AG08396 (cell line): ENCODE measurements around the gene KCNIP2.
A peak's percentile ranks its signal among the peaks of the same experiment; 100 is the strongest.
"Not testable (repeated sequence)": the region's sequence is repeated elsewhere in the genome, so short reads cannot be mapped to it uniquely, and the experiment has no call there.

Source experiments
- DNase-seq: peaks from one replicate; pipeline ENCODE4 v3.0.0; 2012; ENCODE audit warnings: low spot score, mixed read lengths

The KCNIP2 gene

DNA sequence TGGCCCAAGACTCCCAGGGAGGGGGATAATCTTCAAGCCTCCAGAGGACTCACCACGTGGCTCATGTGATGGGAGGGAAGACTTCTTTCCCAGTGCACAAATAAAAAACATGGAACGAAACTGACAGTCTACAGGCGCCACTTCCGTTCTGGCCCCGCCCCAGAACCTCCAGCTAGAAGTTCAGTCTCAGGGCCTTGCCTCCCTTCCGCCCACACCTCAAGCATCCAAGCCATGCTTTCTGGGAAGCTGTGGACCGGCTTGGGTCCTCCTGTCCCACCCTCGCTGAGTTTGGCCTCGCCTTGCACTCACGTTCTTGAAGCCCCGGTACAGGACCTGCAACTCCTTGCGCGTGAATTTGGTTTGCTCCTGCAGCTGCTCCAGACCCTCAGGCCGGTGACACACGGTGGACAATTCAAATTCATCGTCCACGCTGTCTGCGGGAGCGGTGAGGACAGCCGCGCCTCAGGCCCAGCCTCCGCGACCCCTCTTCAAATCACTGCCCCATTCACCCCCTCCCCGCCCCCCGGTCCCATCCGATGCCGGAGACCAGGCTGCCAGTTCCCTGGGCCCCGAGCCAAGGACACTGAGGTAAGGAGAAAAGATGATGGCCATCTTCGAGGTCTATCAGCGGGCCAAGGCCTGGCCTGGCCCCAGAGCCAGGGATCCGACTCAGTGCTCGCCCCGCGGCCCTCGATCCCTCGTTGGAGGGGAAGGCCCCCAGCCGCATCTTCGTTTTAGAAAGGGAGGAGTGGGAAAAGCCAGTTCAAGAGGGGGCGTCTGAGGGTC lies 14.6 kb downstream of the KCNIP2 start:
- no peak for DNase-seq

DNA sequence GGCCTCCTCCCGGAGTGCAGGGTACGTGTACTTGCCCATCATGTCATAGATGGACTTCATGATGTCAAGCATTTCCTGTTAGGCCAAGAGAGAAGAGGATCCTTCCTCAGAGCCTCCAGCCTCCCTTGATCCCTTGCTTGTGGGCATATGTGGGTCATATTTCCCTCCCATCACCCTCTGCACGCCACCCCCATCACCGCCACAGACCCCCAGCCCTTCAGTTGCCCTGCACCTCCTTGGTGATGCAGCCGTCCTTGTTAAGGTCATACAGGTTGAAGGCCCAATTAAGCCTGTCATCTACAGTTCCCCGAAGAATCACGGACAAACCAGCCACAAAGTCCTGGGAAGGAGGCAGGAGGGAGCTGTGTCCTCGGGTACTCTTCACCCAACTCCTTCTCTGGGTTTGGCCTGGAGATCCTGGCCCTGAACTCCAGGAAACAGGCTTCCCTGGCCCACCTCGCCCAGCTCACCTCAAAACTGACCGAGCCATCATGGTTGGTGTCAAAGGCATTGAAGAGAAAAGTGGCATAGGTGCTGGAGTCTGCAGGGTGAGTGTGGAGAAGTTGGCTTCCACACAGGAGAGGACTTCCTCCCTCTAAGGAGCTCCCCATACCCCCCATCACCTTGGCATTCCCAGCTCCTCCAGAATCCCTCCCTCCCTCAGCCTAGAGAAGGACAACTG lies 15.5 kb downstream of the KCNIP2 start:
- DNase-seq, result no peak

DNA sequence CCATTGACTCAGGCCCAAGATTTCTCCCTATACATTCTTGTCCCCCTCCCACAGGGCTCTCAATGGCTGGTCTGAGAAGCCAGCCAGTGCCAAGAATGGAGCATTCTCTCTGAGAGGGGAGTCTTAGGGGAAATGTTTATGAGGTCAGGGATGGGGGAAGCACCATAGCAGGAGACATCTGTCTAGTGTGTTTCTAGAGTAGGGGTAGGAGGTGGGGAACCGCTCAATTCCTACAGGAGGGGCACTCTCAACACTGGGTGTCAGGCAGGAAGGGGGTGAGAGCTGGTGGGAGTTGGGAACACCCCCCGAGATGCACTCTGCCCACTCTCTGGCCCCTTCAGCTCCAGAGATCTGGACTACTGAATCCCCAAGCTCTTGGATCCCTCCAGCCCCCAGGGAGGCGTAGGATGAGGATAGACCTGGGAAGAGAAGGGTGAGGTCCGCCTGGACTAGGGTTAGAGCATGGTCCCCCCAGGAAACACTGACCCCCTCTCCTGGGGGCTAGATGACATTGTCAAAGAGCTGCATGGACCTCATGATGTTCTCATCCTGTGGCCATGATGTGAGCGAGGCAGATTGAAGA lies 16.7 kb downstream of the KCNIP2 start:
- peak; percentile 1 for DNase-seq

DNA sequence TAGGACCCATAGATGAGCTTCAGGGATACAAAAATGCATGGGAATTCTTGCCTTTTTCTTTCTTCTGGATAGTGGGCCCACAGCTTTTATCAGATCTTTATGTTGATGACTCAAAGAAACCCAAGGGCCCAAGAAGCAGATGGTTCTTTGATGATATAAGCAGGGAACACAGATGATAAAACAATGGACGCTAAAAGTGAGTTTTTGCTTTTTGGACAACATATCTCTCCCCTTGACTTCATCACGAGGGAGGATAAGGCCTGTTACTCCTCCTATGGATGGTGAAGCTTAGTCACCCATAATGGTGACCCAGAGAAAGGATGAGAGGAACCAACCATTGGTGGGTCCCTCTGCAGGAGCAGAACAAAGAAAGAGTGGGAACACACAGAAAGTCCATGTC lies 18.9 kb downstream of the KCNIP2 start:
- no peak for DNase-seq

DNA sequence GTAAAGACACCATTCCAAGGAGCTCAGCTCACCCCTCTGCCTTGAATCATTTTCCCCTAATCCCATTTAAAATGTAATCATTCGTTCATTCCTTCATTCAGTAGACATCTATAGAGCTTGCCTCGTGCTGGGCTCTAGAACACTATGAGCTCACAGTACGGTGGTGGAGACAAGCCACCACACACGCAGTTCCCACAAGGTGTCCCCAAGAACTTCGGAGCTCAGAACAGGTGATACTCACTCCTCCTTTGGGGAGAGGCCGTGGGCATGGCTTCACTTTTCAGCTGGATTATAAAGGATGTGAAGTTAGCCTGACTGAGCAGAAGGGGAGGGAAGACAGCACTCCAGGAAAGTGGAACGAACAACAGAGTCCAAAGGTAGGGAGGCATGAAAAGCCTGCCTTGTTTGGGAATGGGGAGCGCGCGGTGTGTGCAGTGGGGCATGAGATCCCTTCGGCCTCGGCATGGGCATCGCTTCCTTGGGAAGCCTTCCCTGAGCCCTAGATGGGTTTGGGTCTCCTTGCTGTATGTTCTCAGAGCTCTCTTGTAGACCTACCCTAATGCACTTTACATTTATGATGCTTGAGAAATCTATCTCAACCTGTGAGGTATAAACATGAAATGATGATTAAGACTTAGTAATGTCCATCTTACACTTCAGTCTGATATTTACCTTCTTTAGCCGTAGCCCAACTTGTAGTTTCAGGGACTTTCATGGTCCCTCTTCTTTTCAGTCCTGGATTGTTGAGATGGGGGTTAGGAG lies 24.5 kb downstream of the KCNIP2 start:
- DNase-seq, result no peak

DNA sequence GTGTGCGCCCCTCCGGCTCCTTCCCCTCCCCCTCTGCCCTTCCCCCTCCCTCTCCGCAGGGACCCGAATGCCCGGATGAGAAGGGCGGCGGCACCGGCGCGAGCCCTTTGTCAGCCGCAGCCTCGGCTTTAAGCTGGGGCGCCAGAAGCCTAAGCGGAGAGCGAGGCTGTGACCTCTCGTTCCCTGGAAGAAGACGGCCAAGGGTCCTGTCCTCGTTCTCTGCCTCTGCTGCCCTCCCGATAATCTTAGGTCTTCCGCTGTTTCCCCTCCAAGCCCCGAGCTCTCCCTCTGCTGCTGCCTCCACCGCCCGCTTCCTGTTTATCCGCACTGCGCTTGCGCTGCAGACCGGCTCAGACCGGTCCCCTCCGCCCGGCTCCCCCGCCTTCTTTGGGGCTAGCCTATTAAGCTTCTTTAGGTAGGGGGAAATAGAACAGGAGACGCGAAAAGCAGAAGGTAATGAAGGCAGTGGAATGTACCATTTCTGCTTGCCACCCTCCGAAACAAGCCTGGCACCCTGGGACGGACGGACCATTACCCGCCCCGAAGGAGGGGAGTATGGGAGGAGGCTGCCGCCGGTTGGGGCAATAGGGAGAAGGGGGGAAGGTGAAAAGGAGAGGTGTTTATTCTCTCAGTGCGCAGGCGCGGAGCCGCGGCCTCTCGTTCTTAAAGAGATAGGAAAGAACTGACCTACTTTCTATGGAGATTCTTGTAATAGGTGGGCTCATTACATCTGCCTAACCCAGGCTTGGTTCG lies 25.3 kb downstream of the KCNIP2 start, which contains the start of gene OGA:
OGA (minus strand) TSS at position 326 of the 753 bp plus-strand sequence. CDS start 422 bp downstream, outside the sequence.
- DNase-seq, result peak; percentile 97

DNA sequence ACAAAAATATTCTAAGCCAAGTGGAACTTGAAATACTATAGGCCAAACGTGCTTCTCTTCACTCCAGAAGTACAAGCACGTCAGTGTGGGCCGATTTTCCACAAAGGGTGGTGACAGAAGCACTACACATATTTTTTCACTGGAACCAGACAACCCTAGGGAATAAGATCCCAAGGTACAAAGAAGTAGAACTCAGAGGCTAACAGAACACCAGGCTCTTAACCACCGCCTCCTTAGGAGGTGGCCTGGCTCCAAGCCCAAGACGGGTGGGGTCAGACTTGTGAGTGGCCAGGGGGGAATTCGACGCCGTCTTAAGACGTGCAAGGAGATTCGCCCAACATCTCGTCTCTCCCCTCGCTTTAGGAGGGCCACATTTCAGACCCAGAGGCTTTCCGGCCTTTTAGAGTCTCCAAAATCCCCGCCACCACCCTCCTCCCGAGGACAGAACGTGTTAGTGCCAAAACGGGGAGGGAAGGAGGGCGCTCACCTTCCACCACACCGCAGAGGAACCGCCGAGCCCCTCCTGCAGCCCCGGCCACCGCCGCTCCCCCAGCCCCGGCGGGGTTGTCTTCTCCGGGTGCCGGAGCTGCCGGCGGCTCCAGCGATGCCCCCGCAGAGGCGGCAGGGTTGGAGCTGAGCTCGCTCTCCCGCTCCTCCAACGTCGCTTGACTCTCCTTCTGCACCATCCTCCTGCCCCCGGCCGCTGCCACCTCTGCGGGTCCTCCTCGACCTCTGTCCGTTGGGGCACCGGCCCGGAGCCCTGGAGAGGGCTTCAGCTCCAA lies 26.1 kb downstream of the KCNIP2 start:
- peak; percentile 86 for DNase-seq

DNA sequence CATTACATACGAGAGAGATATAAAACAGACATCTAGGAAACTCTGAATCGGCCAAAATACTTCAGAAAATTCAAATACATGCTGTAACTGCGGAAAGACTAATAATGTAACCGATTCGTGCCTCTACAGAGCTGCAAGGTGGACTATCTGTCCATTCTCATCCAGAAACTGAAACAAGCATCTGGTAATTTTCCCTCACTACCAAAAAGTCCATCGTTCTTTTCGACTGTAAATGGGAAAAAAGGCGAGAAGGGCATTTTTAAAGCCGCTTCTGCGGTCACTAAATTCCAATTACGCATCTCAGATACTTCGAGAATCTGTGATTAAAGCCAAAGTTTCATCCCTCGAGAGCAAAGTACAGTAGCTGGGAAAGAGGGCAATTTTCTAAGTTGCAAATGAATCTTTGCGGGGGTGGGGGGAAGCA lies 26.7 kb downstream of the KCNIP2 start:
- no peak for DNase-seq

DNA sequence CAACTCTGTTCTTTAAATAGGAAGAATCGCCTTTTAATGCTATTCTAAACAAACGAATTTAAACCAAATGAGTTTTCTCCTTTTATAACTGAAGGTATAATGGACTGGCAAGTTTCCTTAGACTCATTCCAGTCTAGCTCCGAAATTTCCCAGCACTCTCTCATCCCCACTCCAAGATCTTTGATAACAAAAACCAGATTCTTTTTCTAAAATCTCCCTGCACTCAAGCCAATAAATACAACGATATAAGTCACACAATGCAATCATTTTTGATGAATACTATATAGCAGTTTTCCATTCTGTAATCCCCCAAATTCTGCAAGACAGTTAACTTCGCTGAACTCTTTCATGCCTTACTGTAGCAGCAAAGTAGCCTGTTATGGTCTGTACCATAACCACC lies 27.2 kb downstream of the KCNIP2 start:
- DNase-seq, result no peak

DNA sequence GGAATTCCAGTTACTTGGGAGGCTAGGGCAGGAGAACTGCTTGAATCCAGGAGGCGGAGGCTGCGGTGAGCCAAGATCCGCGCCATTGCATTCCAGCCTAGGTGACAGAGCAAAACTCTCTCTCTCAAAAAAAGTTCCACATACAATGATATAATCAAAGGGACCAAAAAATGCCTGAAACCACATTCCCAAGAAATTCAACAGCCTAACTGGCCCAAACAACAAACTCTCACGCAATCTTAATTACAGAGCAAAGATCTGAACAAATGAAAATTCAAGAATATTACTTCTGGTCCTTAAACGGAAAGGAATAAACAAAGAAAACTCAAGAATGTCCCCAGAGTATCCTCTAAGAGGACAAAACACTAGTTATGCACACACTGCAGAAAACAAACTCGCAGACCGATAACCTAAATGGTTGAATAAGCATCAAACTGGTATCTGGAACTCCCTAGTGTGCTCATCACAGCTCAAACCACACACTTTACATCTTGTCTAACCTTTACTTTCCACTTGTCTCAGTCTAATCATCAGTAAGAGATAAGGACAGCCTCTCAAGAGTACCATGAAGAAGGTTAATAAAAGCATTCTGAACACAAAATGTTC lies 29.0 kb downstream of the KCNIP2 start:
- no peak for DNase-seq

DNA sequence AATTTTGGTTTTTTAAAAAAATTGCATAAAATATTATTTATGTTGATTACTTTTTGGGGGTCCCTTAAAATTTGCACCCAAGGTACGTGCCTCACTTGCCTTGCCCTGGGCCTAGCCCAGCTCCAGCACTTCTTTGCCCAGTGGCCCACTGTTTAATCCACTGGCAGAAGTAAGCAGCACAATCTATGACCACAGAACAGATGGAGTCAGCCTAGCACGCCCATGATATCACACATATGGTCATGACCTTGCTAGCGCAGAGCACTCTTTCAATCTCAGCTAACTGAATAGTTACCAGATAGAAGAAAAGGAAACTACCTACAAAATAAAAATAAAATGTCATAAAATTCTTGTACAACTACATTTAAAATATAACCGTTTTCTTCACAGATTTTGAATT lies 31.0 kb downstream of the KCNIP2 start:
- DNase-seq, result no peak

DNA sequence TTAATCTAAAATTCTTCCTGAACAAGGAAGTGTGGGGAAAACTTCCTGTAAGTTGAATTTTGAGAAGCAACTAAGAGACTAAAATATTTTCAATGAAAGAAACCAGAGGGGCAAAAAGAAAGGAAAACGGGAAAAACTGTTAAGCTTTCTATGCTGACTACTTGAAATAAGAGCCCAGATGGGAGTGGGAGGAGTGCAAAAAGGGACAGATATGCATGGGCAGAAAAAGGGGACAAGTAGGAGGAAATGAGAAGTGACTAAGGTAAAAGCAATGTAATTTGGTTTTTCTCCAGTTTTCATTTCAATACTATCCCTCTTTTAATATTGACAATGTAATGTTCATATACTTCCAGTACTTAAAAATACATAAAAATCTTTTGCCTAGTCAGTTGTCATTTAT lies 36.4 kb downstream of the KCNIP2 start:
- no peak for DNase-seq

DNA sequence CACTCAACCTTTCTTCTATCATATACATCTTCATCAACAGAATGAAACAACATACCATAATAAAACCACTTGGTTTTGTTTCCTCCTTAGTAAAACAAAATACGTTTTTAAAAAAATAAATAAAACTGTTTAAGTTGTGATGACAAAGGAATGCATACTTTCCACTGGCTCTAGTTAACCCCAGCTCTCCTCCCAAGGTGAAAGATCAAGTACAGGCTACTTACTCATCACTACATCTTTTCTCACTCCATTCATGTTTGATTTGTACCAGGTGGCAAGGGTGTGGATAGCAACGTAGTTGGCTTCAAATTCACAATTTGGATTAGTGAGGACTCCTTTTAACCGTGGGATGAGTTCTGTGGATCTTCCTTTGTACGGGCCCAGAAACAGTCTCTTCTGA lies 40.1 kb downstream of the KCNIP2 start:
- no peak for DNase-seq

DNA sequence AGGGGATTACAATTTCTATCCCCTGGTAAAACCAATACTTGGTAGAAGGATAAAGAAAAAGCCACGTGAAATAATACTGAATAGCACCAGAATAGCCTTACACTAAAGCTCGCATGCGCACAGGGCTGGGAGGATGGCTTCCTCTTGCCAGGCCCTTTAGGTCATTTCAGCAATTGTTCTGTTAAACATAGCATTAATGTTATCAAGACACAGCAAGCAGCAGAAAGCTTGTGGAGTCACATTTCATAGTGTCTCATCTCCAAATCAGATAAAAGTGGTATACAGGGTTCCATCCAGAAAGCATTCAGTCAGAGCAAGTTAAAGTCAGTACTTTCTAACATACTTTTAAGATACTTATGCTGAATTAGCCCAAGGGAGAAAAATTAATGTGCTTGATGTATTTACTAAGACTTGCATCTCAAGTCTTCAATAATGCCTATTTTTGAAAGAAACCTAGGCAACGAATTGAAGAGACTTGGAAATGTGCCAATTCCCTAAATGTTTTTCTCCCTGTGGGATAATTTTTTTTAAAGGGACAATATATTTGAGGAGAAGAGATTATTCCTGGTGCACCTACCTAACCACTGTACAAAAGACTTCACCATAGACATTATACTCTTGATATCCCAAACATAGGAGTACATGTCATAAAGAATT lies 46.1 kb downstream of the KCNIP2 start:
- DNase-seq, result no peak

DNA sequence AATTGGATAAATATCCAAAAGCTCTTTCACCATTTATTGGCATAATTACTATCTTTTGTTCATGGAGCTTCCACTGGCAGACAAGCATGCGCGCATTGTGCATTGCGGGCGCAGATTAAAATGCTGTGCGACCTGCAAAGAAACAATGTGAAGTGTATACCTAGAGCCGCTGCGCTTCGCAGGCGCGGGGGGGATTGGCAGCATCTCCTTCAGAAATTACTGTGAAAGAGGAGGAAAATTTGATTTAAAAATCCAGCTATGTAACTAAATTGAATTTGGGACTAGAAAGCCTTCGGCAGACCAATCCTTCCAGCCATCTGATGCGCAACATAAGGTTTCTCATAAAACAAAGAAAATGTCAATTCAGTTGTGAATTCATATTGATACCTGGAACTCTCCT lies 50.1 kb downstream of the KCNIP2 start:
- DNase-seq, result no peak

DNA sequence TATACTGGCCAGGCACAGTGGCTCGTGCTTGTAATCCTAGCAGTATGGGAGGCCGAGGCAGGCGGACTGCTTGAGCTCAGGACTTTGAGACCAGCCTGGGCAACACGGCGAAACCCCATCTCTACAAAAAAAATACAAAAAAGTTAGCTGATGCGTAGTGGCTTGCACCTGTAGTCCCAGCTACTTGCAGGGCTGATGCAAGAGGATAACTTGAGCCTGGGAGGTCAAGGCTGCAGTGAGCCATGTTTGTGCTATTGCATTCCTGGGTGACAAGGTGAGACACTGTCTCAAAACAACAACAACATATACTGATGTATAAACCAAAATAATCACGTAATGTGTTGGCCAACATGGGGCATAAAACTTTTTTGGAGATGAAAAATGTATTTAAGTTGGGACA lies 53.9 kb downstream of the KCNIP2 start:
- no peak for DNase-seq

DNA sequence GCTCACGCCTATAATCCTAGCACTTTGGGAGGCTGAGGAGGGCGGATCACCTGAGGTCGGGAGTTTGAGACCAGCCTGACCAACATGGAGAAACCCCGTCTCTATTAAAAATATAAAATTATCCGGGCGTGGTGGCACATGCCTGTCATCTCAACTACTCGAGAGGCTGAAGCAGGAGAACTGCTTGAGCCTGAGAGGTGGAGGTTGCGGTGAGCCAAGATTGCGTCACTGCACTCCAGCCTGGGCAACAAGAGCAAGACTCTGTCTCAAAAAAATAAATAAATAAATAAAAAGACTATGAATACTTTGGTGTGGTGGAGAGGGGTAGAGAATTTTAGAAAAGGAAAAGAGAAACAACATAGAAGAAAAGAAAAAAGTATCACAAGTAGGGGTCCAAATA lies 54.4 kb downstream of the KCNIP2 start:
- not testable (repeated sequence) for DNase-seq

DNA sequence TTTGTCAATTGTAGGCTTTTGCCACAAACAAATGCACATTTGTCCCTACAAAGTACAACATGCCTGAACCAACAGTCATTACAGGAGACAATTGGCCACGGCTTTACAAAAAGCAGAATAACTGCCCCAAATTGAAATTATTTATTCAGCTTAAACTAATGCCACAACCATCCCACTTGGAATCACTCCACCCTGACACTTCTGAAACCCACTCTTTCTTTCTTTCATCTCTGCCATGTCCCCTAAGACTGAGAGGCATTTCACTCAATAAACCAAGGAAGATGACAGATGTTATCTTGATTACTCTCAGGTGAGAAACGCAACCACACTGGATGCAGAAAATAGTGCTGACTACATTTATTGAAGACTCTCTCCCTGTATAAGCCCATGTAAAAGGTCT lies 57.8 kb downstream of the KCNIP2 start:
- DNase-seq, result no peak

DNA sequence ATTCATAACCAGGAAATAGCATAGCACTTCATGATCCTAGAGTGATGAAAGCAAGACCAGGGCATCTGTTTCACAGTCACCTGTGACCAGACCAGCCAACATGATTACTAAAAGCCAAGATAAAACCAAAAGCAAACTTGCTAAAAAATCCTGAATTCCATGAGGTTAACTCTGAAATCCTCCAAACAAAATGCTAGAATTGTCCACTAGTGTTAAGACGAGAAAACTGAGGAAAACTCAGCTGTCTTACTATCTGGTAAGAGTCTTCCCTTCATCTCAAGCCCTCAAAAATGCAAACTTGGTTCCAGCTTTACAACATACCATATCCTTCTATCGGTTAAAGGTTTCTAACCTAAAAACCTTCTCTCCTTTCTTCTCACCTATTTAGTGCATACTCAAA lies 59.0 kb downstream of the KCNIP2 start:
- no peak for DNase-seq

DNA sequence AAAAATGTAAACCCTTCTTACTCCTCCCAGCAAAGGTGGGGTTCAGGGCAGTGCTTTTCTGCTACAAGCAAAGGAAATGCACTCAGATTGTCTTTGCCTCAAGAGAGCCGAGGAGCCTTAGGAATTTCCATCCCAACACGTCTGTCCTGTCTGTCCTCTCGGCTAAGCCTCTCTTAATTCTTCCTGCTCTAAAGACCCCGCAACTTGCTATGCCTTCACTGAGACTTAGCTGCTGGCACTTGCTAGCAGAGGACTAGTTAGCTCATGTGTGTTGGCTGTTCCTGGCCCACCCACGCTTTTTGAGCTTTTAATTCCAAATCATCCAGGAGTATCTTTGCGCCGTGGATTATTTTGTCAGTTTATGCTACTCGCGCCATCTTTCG lies 59.9 kb downstream of the KCNIP2 start:
- peak; percentile 26 for DNase-seq
